H9 (cell line): Measurements from ENCODE around the gene NHERF2. TPM values are rescaled to one million over a fixed set of nuclear protein-coding genes. Genes with fewer than 3 reads are reported as not detected.

Experiments used
- DNase-seq: peaks from one replicate; pipeline ENCODE4 v3.0.0-alpha.2; 2017
- H2AFZ ChIP-seq: one replicate; pipeline ENCODE4 v1.6.1; 2013; ENCODE audit warnings: mild to moderate bottlenecking, low read length, control low read depth, moderate library complexity
- H2AK5ac ChIP-seq: 2 replicates; pipeline ENCODE4 v1.6.1; 2013; ENCODE audit warnings: low read length, control low read depth, mixed read lengths; ENCODE audit not compliant: insufficient read length
- H2BK120ac ChIP-seq: one replicate; pipeline ENCODE4 v1.6.1; 2013; ENCODE audit warnings: low read depth, mild to moderate bottlenecking, low read length, control low read depth, inconsistent platforms; ENCODE audit not compliant: poor library complexity, severe bottlenecking
- H2BK12ac ChIP-seq: 2 replicates; pipeline ENCODE4 v1.6.1; 2013; ENCODE audit warnings: low read length, control low read depth, mixed read lengths, low read depth; ENCODE audit not compliant: insufficient read length
- H2BK15ac ChIP-seq: 2 replicates; pipeline ENCODE4 v1.6.1; 2013; ENCODE audit warnings: low read depth, low read length, control low read depth
- H2BK20ac ChIP-seq: one replicate; pipeline ENCODE4 v1.6.1; 2013; ENCODE audit warnings: low read depth, mild to moderate bottlenecking, low read length, control low read depth, inconsistent platforms; ENCODE audit not compliant: poor library complexity, severe bottlenecking
- H2BK5ac ChIP-seq: 2 replicates; pipeline ENCODE4 v1.6.1; 2013; ENCODE audit warnings: low read length, control low read depth, mixed read lengths; ENCODE audit not compliant: insufficient read length
- H3K14ac ChIP-seq: 2 replicates; pipeline ENCODE4 v1.6.1; 2013; ENCODE audit warnings: low read length, control low read depth; ENCODE audit not compliant: insufficient read depth
- H3K18ac ChIP-seq: 2 replicates; pipeline ENCODE4 v1.6.1; 2013; ENCODE audit warnings: low read depth, mild to moderate bottlenecking, mixed read lengths, low read length, control low read depth; ENCODE audit not compliant: insufficient read length
- H3K23ac ChIP-seq: 2 replicates; pipeline ENCODE4 v1.6.1; 2013; ENCODE audit warnings: low read length, control low read depth, mixed read lengths, low read depth; ENCODE audit not compliant: insufficient read length
- H3K23me2 ChIP-seq: 2 replicates; pipeline ENCODE4 v1.6.1; 2013; ENCODE audit warnings: low read depth, mild to moderate bottlenecking, mixed read lengths, low read length, control low read depth; ENCODE audit not compliant: insufficient read length, poor library complexity, severe bottlenecking
- H3K27ac ChIP-seq: 2 replicates; pipeline ENCODE4 v1.5.1; 2013; ENCODE audit warnings: low read length, control low read depth, mixed read lengths, low read depth; ENCODE audit not compliant: insufficient read length
- H3K27me3 ChIP-seq: 2 replicates; pipeline ENCODE4 v1.6.1; 2013; ENCODE audit warnings: low read length, control low read depth, inconsistent platforms; ENCODE audit not compliant: insufficient read depth
- H3K4ac ChIP-seq: 2 replicates; pipeline ENCODE4 v1.6.1; 2013; ENCODE audit warnings: low read depth, mild to moderate bottlenecking, control low read depth, inconsistent platforms, low read length, moderate library complexity
- H3K4me1 ChIP-seq: 2 replicates; pipeline ENCODE4 v1.6.1; 2013; ENCODE audit warnings: low read length, control low read depth, inconsistent platforms; ENCODE audit not compliant: insufficient read depth
- H3K4me2 ChIP-seq: 2 replicates; pipeline ENCODE4 v1.6.1; 2013; ENCODE audit warnings: low read length, control low read depth, mixed read lengths; ENCODE audit not compliant: insufficient read length, insufficient read depth
- H3K56ac ChIP-seq: 2 replicates; pipeline ENCODE4 v1.6.1; 2013; ENCODE audit warnings: low read depth, mild to moderate bottlenecking, mixed read lengths, low read length, control low read depth; ENCODE audit not compliant: insufficient read length
- H3K79me1 ChIP-seq: 2 replicates; pipeline ENCODE4 v1.6.1; 2013; ENCODE audit warnings: low read depth, mild to moderate bottlenecking, moderate library complexity, low read length, control low read depth, inconsistent platforms; ENCODE audit not compliant: insufficient read depth, poor library complexity, severe bottlenecking
- H3K79me2 ChIP-seq: 2 replicates; pipeline ENCODE4 v1.6.1; 2013; ENCODE audit warnings: low read length, control low read depth, inconsistent platforms; ENCODE audit not compliant: insufficient read depth
- H3K9ac ChIP-seq: 2 replicates; pipeline ENCODE4 v1.6.1; 2013; ENCODE audit warnings: low read length, control low read depth, mixed read lengths; ENCODE audit not compliant: insufficient read length; ENCODE audit errors: extremely low read depth
- H3K9me3 ChIP-seq: one replicate; pipeline ENCODE4 v1.6.1; 2013; ENCODE audit warnings: low read depth, low read length, inconsistent platforms; ENCODE audit not compliant: control insufficient read depth
- H3T11ph ChIP-seq: one replicate; pipeline ENCODE4 v1.6.1; 2013; ENCODE audit warnings: mild to moderate bottlenecking, low read length, control low read depth, inconsistent platforms
- H4K20me1 ChIP-seq: one replicate; pipeline ENCODE4 v1.6.1; 2013; ENCODE audit not compliant: control insufficient read depth, insufficient read length, insufficient read depth
- H4K5ac ChIP-seq: 2 replicates; pipeline ENCODE4 v1.6.1; 2013; ENCODE audit warnings: low read depth, mild to moderate bottlenecking, mixed read lengths, low read length, control low read depth; ENCODE audit not compliant: insufficient read length
- H4K8ac ChIP-seq: replicated peaks from 2 replicates; pipeline ENCODE4 v1.6.1; 2013; ENCODE audit warnings: low read length, control low read depth, mixed read lengths, low read depth; ENCODE audit not compliant: insufficient read length
- H4K91ac ChIP-seq: 2 replicates; pipeline ENCODE4 v1.6.1; 2013; ENCODE audit warnings: low read depth, mild to moderate bottlenecking, moderate library complexity, mixed read lengths, low read length, control low read depth; ENCODE audit not compliant: insufficient read length
- H3K27ac Mint-ChIP-seq, 3 experiments: 2 replicates in 2 of 3; 3 replicates in 1 of 3; pipeline ENCODE4 v1.8.0; 2020 to 2021; ENCODE audit warnings: mixed read lengths in 3 of 3, mild to moderate bottlenecking in 1 of 3, moderate library complexity in 1 of 3
- H3K27me3 Mint-ChIP-seq: 2 replicates; pipeline ENCODE4 v1.8.0; 2021; ENCODE audit warnings: low read depth, mild to moderate bottlenecking, moderate library complexity, mixed read lengths
- H3K36me3 Mint-ChIP-seq, 3 experiments: 2 replicates in 2 of 3; 3 replicates in 1 of 3; pipeline ENCODE4 v1.8.0; 2020 to 2021; ENCODE audit warnings: low read depth in 3 of 3, mixed read lengths in 3 of 3; ENCODE audit not compliant: insufficient read depth in 1 of 3
- H3K4me1 Mint-ChIP-seq, 2 experiments: 2 replicates each; pipeline ENCODE4 v1.8.0; 2020; ENCODE audit warnings: mixed read lengths in 2 of 2
- H3K4me3 Mint-ChIP-seq, 2 experiments: 2 replicates in 1 of 2; 3 replicates in 1 of 2; pipeline ENCODE4 v1.8.0; 2020 to 2021; ENCODE audit warnings: mild to moderate bottlenecking in 2 of 2, mixed read lengths in 2 of 2, moderate library complexity in 1 of 2
- H3K9me3 Mint-ChIP-seq, 2 experiments: 2 replicates in 1 of 2; 3 replicates in 1 of 2; pipeline ENCODE4 v1.8.0; 2020; ENCODE audit warnings: mild to moderate bottlenecking in 2 of 2, mixed read lengths in 2 of 2, moderate library complexity in 1 of 2
- whole genome bisulfite sequencing: extraction: QIAGEN DNeasy Blood & Tissue Kit; methylation state at CpG from one replicate; pipeline ENCODE4 v1.1.7; 2013; ENCODE audit warnings: missing lambda C conversion rate, low lambda C conversion rate, mixed read lengths; ENCODE audit not compliant: insufficient read length; ENCODE audit errors: extremely low coverage; 5-methylcytosine and 5-hydroxymethylcytosine counted together
- total RNA-seq: library from RNA; stranded (reverse); gene quantifications from 2 replicates; pipeline ENCODE4 v1.2.1, GENCODE V29; 2021
- TF ChIP-seq, protein P1 (sequence below): fragments of 200-600 bp; sonication (generic); conservative IDR thresholded peaks from 3 replicates; pipeline ENCODE4 v1.8.0; 2021; ENCODE audit warnings: antibody characterized with exemption, mild to moderate bottlenecking

The NHERF2 gene
- total RNA-seq, 1 experiment from 2014 or later, result 15.3 TPM

DNA sequence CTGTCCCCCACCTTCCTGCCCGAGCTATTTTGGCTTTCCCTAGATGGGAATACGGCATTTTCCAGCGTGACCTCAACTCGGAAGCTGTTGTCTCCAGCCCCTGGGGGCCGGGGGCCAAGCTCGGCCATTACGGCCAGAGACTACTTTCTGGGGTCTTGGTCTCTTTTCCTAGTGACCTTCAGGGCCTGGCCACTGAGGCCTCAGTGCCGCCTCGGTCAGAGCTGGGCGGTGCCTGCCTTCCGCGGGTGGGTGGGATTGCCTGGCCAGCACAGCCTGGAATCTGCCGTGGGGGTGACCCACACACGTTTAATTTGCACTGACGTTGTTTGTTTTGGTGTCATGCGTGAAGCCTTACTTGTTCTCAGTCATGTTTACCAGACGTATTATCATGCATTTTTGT lies 50.3 kb downstream of the NHERF2 start:
- Mint-ChIP-seq H3K4me3 (no peak overlapping the region), H3K27ac (peak overlapping the region in 2 of 3 experiments; percentile 32 to 76; a peak in 4 of 7 replicates)
- no peak overlapping the region for H3K27ac ChIP-seq

More for the DNA sequence above, 50.3 kb downstream of the NHERF2 start:
- Histone ChIP-seq H4K91ac (no peak overlapping the region), H3K23me2 (no peaks in the 10 kb centered on the region), H3K4me2 (no peak overlapping the region), H2BK5ac (no peak overlapping the region), H4K5ac (no peak overlapping the region), H3K9me3 (no peaks in the 10 kb centered on the region), H3T11ph (no peak overlapping the region), H3K56ac (no peak overlapping the region), H2AK5ac (no peak overlapping the region), H3K79me1 (no peaks in the 10 kb centered on the region), H3K9ac (no peak overlapping the region), H3K23ac (no peak overlapping the region), H2BK120ac (no peak overlapping the region), H3K14ac (no peak overlapping the region), H3K4ac (no peak overlapping the region), H2BK15ac (no peak overlapping the region), H4K20me1 (no peaks in the 10 kb centered on the region), H2BK20ac (no peak overlapping the region), H4K8ac (no peak overlapping the region), H3K79me2 (no peaks in the 10 kb centered on the region), H3K27me3 (no peaks in the 10 kb centered on the region), H2AFZ (no peak overlapping the region), H2BK12ac (no peak overlapping the region), H3K18ac (no peak overlapping the region), H3K4me1 (no peaks in the 10 kb centered on the region)
- TF ChIP-seq, protein P1, sequence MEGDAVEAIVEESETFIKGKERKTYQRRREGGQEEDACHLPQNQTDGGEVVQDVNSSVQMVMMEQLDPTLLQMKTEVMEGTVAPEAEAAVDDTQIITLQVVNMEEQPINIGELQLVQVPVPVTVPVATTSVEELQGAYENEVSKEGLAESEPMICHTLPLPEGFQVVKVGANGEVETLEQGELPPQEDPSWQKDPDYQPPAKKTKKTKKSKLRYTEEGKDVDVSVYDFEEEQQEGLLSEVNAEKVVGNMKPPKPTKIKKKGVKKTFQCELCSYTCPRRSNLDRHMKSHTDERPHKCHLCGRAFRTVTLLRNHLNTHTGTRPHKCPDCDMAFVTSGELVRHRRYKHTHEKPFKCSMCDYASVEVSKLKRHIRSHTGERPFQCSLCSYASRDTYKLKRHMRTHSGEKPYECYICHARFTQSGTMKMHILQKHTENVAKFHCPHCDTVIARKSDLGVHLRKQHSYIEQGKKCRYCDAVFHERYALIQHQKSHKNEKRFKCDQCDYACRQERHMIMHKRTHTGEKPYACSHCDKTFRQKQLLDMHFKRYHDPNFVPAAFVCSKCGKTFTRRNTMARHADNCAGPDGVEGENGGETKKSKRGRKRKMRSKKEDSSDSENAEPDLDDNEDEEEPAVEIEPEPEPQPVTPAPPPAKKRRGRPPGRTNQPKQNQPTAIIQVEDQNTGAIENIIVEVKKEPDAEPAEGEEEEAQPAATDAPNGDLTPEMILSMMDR, result no peak
- no CpG with 5 or more reads among the region's 17 CpGs for WGBS
- Mint-ChIP-seq H3K9me3 (no peaks in the 10 kb centered on the region), H3K36me3 (peaks cover 5 to 38% (median 28%) of the 10 kb centered on the region in 3 experiments; a peak in 6 of 7 replicates), H3K27me3 (no peaks in the 10 kb centered on the region), H3K4me1 (no peaks in the 10 kb centered on the region)
- DNase-seq, result no peak
